Fibroblast of pulmonary artery (primary cell): ENCODE measurements around the gene SEMA7A.

ENCODE experiments used
- DNase-seq: peaks from one replicate; pipeline ENCODE4 v3.0.0-alpha.2; 2010; ENCODE audit warnings: low read depth
- H3K4me3 ChIP-seq: replicated peaks from 2 replicates; pipeline ENCODE4 v1.5.1; 2011; ENCODE audit warnings: low read depth, mild to moderate bottlenecking, control low read depth, low read length, moderate library complexity
- CTCF ChIP-seq: IDR thresholded peaks from 2 replicates; pipeline ENCODE4 v1.5.1; 2011; ENCODE audit warnings: mild to moderate bottlenecking, control low read depth, low read length, inconsistent platforms; ENCODE audit errors: missing control alignments

Gene SEMA7A

GRCh38 chr15:74417670-74418069, 16.1 kb downstream of the SEMA7A start:
- TF ChIP-seq CTCF: no peak
- H3K4me3 ChIP-seq: no peak overlapping the region
- no peak for DNase-seq

- no peak for TF ChIP-seq CTCF
- no peak overlapping the region for H3K4me3 ChIP-seq
- peak; percentile 61 for DNase-seq
Measured at GRCh38 chr15:74417225-74417624, 16.5 kb downstream of the SEMA7A start.

DNA sequence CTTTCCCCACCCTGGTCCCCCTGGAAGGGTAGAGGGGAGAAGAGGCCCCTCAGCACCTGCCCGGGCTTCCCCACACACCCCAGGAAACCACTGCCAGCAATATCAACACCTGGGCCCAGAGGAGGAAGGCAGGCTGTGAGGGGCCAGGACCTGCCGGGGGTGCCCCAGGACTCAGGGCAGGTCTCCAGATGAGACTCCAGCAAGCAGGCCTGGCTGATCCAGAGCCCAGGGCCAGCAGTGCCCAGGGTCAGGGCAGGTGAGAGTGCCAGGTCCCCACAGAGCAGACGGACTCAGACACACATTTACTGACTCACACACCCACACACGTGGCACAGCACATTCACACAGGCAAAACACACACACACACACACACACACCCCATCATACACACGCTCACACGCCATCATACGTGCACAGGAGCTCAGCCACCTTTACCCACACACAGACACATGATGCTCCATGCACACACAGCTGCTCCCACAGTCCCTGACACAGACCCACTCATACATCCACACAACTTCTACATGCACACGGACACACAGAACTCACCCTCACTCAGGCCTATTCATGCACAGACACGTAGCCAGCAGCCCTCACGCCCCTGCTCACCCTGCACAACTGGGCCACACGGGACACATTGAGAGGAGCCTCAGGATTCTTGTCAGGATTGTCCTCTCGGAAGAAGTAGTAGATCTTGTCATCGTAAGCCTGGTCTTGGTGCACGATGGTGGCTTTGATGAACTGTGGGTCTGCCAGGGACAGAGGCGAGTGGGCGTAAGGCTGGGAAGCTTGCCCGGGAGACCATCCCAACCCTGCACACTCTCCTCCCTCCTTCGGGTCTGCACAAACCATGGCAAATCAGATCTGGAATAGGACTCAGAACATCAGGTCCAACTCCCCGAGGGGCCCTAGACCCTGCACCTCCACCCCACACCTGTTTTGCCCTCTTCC, 17.5 kb downstream of the SEMA7A start:
- TF ChIP-seq CTCF: no peak
- no peak overlapping the region for H3K4me3 ChIP-seq
- no peak for DNase-seq

GRCh38 chr15:74414603-74415338, 19.0 kb downstream of the SEMA7A start:
- no peak for TF ChIP-seq CTCF
- H3K4me3 ChIP-seq: no peak overlapping the region
- DNase-seq: no peak

- H3K4me3 ChIP-seq: no peak overlapping the region
- no peak for DNase-seq
- no peak for TF ChIP-seq CTCF
Measured at GRCh38 chr15:74414081-74414580, 19.6 kb downstream of the SEMA7A start.

- DNase-seq: no peak
- no peak overlapping the region for H3K4me3 ChIP-seq
- TF ChIP-seq CTCF: no peak
Measured at GRCh38 chr15:74413350-74414080, 20.2 kb downstream of the SEMA7A start.
